HEK293 (cell line): ENCODE measurements around the gene CCDC187.

ENCODE experiments used
- CTCF ChIA-PET: fragments of 350-600 bp; formaldehyde crosslinking; extraction: SDS; loops from one replicate; lab custom pipeline; 2021; ENCODE audit warnings: antibody characterized with exemption; lab: Yijun Ruan, JAX
- POLR2A ChIA-PET: fragments of 300-600 bp; formaldehyde crosslinking; extraction: SDS; loops from one replicate; lab custom pipeline; 2020; ENCODE audit warnings: antibody characterized with exemption, inconsistent platforms; lab: Yijun Ruan, JAX
- H3K27ac ChIP-seq: fragments of 200-500 bp; sonication (Bioruptor generic); 2 replicates; pipeline ENCODE4 v1.5.1; 2014; ENCODE audit warnings: low read depth, low read length, control low read depth, inconsistent platforms; ENCODE audit errors: extremely low read depth
- H3K36me3 ChIP-seq, 2 experiments: fragments of 200-500 bp in 1 of 2; sonication (Bioruptor generic) in 1 of 2; 1 replicate in 1 of 2; 2 replicates in 1 of 2; pipeline ENCODE4 v1.5.1; 2014 to 2017; ENCODE audit warnings: inconsistent platforms in 2 of 2, low read length in 2 of 2; ENCODE audit not compliant: control insufficient read depth in 2 of 2, insufficient read depth in 1 of 2
- H3K4me1 ChIP-seq: fragments of 200-500 bp; sonication (Bioruptor generic); 2 replicates; pipeline ENCODE4 v1.5.1; 2014; ENCODE audit warnings: mild to moderate bottlenecking, low read length, inconsistent platforms; ENCODE audit not compliant: control insufficient read depth, insufficient read depth
- H3K4me3 ChIP-seq: 2 replicates; pipeline ENCODE4 v1.5.1; 2011; ENCODE audit warnings: low read depth, mild to moderate bottlenecking, control low read depth, low read length, moderate library complexity
- H3K9me3 ChIP-seq: fragments of 200-500 bp; sonication (Bioruptor generic); 2 replicates; pipeline ENCODE4 v1.5.1; 2014; ENCODE audit warnings: low read depth, low read length, inconsistent platforms; ENCODE audit not compliant: control insufficient read depth, insufficient read depth
- GLIS1 ChIP-seq: fragments of 450-650 bp; formaldehyde crosslinking; IDR thresholded peaks from 2 replicates; pipeline ENCODE4 v1.5.1; 2016; ENCODE audit warnings: missing biosample characterization, missing genetic modification characterization
- KLF10 ChIP-seq: fragments of 450-650 bp; IDR thresholded peaks from 2 replicates; pipeline ENCODE4 v1.5.1; 2018; ENCODE audit warnings: missing biosample characterization, mild to moderate bottlenecking, missing genetic modification characterization
- WT1 ChIP-seq: fragments of 450-650 bp; formaldehyde crosslinking; IDR thresholded peaks from 2 replicates; pipeline ENCODE4 v1.5.1; 2016; ENCODE audit warnings: missing biosample characterization, missing genetic modification characterization
- ZFHX2 ChIP-seq: fragments of 450-650 bp; formaldehyde crosslinking; conservative IDR thresholded peaks from 2 replicates; pipeline ENCODE4 v1.5.1; 2016; ENCODE audit warnings: missing biosample characterization, missing genetic modification characterization
- ZNF138 ChIP-seq: fragments of 450-650 bp; formaldehyde crosslinking; IDR thresholded peaks from 2 replicates; pipeline ENCODE4 v1.5.1; 2016; ENCODE audit warnings: missing biosample characterization, missing genetic modification characterization, borderline replicate concordance
- ZNF214 ChIP-seq: fragments of 450-650 bp; formaldehyde crosslinking; IDR thresholded peaks from 2 replicates; pipeline ENCODE4 v1.5.1; 2017; ENCODE audit warnings: missing biosample characterization, mild to moderate bottlenecking, missing genetic modification characterization, borderline replicate concordance
- ZNF221 ChIP-seq: fragments of 450-650 bp; formaldehyde crosslinking; IDR thresholded peaks from 2 replicates; pipeline ENCODE4 v1.5.1; 2017; ENCODE audit warnings: missing biosample characterization, missing genetic modification characterization, borderline replicate concordance
- ZNF239 ChIP-seq: fragments of 450-650 bp; formaldehyde crosslinking; IDR thresholded peaks from 2 replicates; pipeline ENCODE4 v1.5.1; 2016; ENCODE audit warnings: missing biosample characterization, missing genetic modification characterization
- ZNF248 ChIP-seq: fragments of 450-650 bp; formaldehyde crosslinking; IDR thresholded peaks from 2 replicates; pipeline ENCODE4 v1.5.1; 2017; ENCODE audit warnings: missing biosample characterization, missing genetic modification characterization
- ZNF335 ChIP-seq: fragments of 450-650 bp; formaldehyde crosslinking; conservative IDR thresholded peaks from 2 replicates; pipeline ENCODE4 v1.5.1; 2016; ENCODE audit warnings: missing biosample characterization, missing genetic modification characterization
- ZNF555 ChIP-seq: fragments of 450-650 bp; formaldehyde crosslinking; conservative IDR thresholded peaks from 2 replicates; pipeline ENCODE4 v1.5.1; 2017; ENCODE audit warnings: missing biosample characterization, mild to moderate bottlenecking, missing genetic modification characterization, inconsistent platforms
- ZNF571 ChIP-seq: fragments of 450-650 bp; formaldehyde crosslinking; IDR thresholded peaks from 2 replicates; pipeline ENCODE4 v1.5.0; 2017; ENCODE audit warnings: missing biosample characterization, missing genetic modification characterization
- ZNF585B ChIP-seq: fragments of 450-650 bp; formaldehyde crosslinking; IDR thresholded peaks from 2 replicates; pipeline ENCODE4 v1.5.1; 2016; ENCODE audit warnings: missing biosample characterization, missing genetic modification characterization
- ZNF777 ChIP-seq: fragments of 450-650 bp; formaldehyde crosslinking; IDR thresholded peaks from 2 replicates; pipeline ENCODE4 v1.5.1; 2017; ENCODE audit warnings: missing biosample characterization, missing genetic modification characterization, borderline replicate concordance
- ZNF791 ChIP-seq: fragments of 450-650 bp; formaldehyde crosslinking; IDR thresholded peaks from 2 replicates; pipeline ENCODE4 v1.5.1; 2016; ENCODE audit warnings: missing biosample characterization, missing genetic modification characterization
- TF ChIP-seq, protein P1 (sequence below): fragments of 450-650 bp; formaldehyde crosslinking; IDR thresholded peaks from 2 replicates; pipeline ENCODE4 v1.5.1; 2016; ENCODE audit warnings: missing biosample characterization, missing genetic modification characterization
- TF ChIP-seq, protein P2 (sequence below): fragments of 450-650 bp; formaldehyde crosslinking; IDR thresholded peaks from 2 replicates; pipeline ENCODE4 v1.5.1; 2016; ENCODE audit warnings: missing biosample characterization, missing genetic modification characterization
- TF ChIP-seq, protein P3 (sequence below): fragments of 450-650 bp; formaldehyde crosslinking; IDR thresholded peaks from 2 replicates; pipeline ENCODE4 v1.5.1; 2016; ENCODE audit warnings: missing biosample characterization, missing genetic modification characterization

The CCDC187 gene

DNA sequence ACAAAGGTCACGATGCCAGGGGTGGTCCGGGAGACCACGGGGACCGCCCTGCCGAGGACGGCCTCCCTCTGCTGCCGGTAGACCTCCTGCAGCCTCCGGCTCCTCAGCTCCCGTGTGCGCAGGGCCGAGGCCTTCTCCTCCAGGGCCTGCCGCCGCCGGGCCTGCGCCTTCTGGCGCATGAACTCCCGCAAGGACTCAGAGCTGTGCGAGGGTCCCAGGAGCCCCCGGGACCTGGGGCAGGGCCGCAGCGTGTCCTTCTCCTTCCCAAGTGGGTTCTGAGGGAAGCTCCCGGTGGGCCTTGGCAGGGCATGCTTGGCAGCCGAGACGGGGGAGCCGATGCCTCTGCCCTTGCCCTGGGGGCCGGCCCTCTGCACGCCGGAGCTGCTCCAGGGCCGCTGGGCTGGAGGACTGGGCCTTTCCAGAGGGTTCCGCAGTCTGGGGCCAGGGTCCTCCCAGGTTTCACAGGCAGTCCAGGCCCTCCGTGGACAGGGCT lies 13.3 kb downstream of the CCDC187 start:
- H3K27ac ChIP-seq, result no peak overlapping the region
- H3K9me3 ChIP-seq, result no peaks in the 10 kb centered on the region
- no peaks in the 10 kb centered on the region for H3K4me1 ChIP-seq
- no peak overlapping the region for H3K4me3 ChIP-seq
- H3K36me3 ChIP-seq, result no peaks in the 10 kb centered on the region
- CTCF ChIA-PET, result no interaction called here
- TF ChIP-seq ZNF555 (tag by site-specific recombination) (no peak), ZNF138 (tag by site-specific recombination) (no peak), ZNF335 (tag by site-specific recombination) (no peak), WT1 (tag by site-specific recombination) (no peak), ZNF221 (no peak), ZNF239 (no peak), ZNF585B (tag by site-specific recombination) (no peak), GLIS1 (tag by site-specific recombination) (no peak), ZNF777 (tag by site-specific recombination) (no peak), ZNF248 (tag by site-specific recombination) (no peak), ZNF214 (tag by site-specific recombination) (no peak), ZNF791 (tag by site-specific recombination) (no peak), ZNF571 (tag by site-specific recombination) (no peak)
- TF ChIP-seq, protein P1, sequence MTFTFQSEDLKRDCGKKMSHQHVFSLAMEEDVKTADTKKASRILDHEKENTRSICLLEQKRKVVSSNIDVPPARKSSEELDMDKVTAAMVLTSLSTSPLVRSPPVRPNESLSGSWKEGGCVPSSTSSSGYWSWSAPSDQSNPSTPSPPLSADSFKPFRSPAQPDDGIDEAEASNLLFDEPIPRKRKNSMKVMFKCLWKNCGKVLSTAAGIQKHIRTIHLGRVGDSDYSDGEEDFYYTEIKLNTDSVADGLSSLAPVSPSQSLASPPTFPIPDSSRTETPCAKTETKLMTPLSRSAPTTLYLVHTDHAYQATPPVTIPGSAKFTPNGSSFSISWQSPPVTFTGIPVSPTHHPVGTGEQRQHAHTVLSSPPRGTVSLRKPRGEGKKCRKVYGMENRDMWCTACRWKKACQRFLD (tag by site-specific recombination), result no peak
- TF ChIP-seq, protein P2, sequence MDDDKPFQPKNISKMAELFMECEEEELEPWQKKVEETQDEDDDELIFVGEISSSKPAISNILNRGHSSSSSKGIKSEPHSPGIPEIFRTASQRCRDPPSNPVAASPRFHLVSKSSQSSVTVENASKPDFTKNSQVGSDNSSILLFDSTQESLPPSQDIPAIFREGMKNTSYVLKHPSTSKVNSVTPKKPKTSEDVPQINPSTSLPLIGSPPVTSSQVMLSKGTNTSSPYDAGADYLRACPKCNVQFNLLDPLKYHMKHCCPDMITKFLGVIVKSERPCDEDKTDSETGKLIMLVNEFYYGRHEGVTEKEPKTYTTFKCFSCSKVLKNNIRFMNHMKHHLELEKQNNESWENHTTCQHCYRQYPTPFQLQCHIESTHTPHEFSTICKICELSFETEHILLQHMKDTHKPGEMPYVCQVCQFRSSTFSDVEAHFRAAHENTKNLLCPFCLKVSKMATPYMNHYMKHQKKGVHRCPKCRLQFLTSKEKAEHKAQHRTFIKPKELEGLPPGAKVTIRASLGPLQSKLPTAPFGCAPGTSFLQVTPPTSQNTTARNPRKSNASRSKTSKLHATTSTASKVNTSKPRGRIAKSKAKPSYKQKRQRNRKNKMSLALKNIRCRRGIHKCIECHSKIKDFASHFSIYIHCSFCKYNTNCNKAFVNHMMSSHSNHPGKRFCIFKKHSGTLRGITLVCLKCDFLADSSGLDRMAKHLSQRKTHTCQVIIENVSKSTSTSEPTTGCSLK, result no peak
- POLR2A ChIA-PET, result no interaction called here

- ChIA-PET CTCF (interaction anchor here (1.4 kb wide), 1 partner anchor 13 kb away, joined by 3 read pairs; no protein-coding TSS in a partner anchor), POLR2A (no interaction called here)
- no peaks in the 10 kb centered on the region for H3K9me3 ChIP-seq
- H3K4me3 ChIP-seq, result no peak overlapping the region
- TF ChIP-seq, protein P3, sequence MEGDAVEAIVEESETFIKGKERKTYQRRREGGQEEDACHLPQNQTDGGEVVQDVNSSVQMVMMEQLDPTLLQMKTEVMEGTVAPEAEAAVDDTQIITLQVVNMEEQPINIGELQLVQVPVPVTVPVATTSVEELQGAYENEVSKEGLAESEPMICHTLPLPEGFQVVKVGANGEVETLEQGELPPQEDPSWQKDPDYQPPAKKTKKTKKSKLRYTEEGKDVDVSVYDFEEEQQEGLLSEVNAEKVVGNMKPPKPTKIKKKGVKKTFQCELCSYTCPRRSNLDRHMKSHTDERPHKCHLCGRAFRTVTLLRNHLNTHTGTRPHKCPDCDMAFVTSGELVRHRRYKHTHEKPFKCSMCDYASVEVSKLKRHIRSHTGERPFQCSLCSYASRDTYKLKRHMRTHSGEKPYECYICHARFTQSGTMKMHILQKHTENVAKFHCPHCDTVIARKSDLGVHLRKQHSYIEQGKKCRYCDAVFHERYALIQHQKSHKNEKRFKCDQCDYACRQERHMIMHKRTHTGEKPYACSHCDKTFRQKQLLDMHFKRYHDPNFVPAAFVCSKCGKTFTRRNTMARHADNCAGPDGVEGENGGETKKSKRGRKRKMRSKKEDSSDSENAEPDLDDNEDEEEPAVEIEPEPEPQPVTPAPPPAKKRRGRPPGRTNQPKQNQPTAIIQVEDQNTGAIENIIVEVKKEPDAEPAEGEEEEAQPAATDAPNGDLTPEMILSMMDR (tag by site-specific recombination), result 0 out of 2 replicates have a peak, but pooled peaks have one; percentile 23
- TF ChIP-seq KLF10 (tag by site-specific recombination) (no peak), ZFHX2 (tag by site-specific recombination) (peak; percentile 27)
- no peaks in the 10 kb centered on the region for H3K36me3 ChIP-seq
- H3K27ac ChIP-seq, result no peak overlapping the region
- H3K4me1 ChIP-seq, result no peaks in the 10 kb centered on the region
Measured at GRCh38 chr9:136289651-136290507, 14.0 kb downstream of the CCDC187 start.
